Activated naive CD8-positive, alpha-beta T cell treated with anti-CD3 and anti-CD28 coated beads, Interleukin-2, amount 50 U/mL, for 16 hours (primary cell): Measurements from ENCODE around the gene TMEM45B.
"Not testable (repeated sequence)": the region's sequence is repeated elsewhere in the genome, so short reads cannot be mapped to it uniquely, and the experiment has no call there.

Source experiments
- DNase-seq: peaks from one replicate; pipeline ENCODE4 v3.0.0-alpha.2; 2020; ENCODE audit warnings: low read depth, low spot score

TMEM45B gene

GRCh38 chr11:129815596-129816461 is at the start of gene TMEM45B:
Gene TMEM45B, plus strand, starts transcription at chr11:129815848. Its CDS starts 36,635 bp downstream, at chr11:129852483.
- DNase-seq = no peak

GRCh38 chr11:129766898-129767604 is 48.6 kb upstream of the TMEM45B start:
- no peak for DNase-seq

GRCh38 chr11:129767827-129768226 is 47.8 kb upstream of the TMEM45B start:
- no peak for DNase-seq

GRCh38 chr11:129768356-129768755 is 47.3 kb upstream of the TMEM45B start:
- DNase-seq = no peak

- no peak for DNase-seq
These were observed 46.6 kb upstream of the TMEM45B start for GRCh38 chr11:129769059-129769458.

- DNase-seq = no peak
These were observed 44.7 kb upstream of the TMEM45B start for GRCh38 chr11:129770993-129771392.

- not testable (repeated sequence) for DNase-seq
These were observed 44.2 kb upstream of the TMEM45B start for GRCh38 chr11:129771456-129771855.

GRCh38 chr11:129778877-129779276 is 36.8 kb upstream of the TMEM45B start:
- DNase-seq = no peak

- no peak for DNase-seq
These were observed 36.3 kb upstream of the TMEM45B start for GRCh38 chr11:129779342-129779741.

- DNase-seq = no peak
These were observed 30.1 kb upstream of the TMEM45B start for GRCh38 chr11:129785383-129786111.

GRCh38 chr11:129786112-129786416 is 29.6 kb upstream of the TMEM45B start:
- DNase-seq = not testable (repeated sequence)

GRCh38 chr11:129787532-129788155 is 28.0 kb upstream of the TMEM45B start:
- no peak for DNase-seq

- DNase-seq = no peak
These were observed 27.4 kb upstream of the TMEM45B start for GRCh38 chr11:129788278-129788677.

- no peak for DNase-seq
These were observed 25.5 kb upstream of the TMEM45B start for GRCh38 chr11:129790106-129790505.

GRCh38 chr11:129791515-129791914 is 24.1 kb upstream of the TMEM45B start:
- DNase-seq = no peak

- no peak for DNase-seq
These were observed 23.0 kb upstream of the TMEM45B start for GRCh38 chr11:129792663-129793062.

GRCh38 chr11:129795089-129795488 is 20.6 kb upstream of the TMEM45B start:
- no peak for DNase-seq

GRCh38 chr11:129798212-129798611 is 17.4 kb upstream of the TMEM45B start:
- no peak for DNase-seq

GRCh38 chr11:129800162-129800561 is 15.5 kb upstream of the TMEM45B start:
- not testable (repeated sequence) for DNase-seq

- DNase-seq = no peak
These were observed 15.0 kb upstream of the TMEM45B start for GRCh38 chr11:129800655-129801054.

GRCh38 chr11:129803533-129803932 is 12.1 kb upstream of the TMEM45B start:
- no peak for DNase-seq

- no peak for DNase-seq
These were observed 11.6 kb upstream of the TMEM45B start for GRCh38 chr11:129804012-129804411.
